Measurements from ENCODE around the gene ZNF594. TPM values are rescaled to one million over a fixed set of nuclear protein-coding genes. Genes with fewer than 3 reads are reported as not detected.

ZNF594 gene
- total and polyA plus RNA-seq, 2 of the 8 experiments (the other 6 are each of a cell fraction or from before 2014, with no cell fraction given), result 3.6 to 14.3 TPM

DNA sequence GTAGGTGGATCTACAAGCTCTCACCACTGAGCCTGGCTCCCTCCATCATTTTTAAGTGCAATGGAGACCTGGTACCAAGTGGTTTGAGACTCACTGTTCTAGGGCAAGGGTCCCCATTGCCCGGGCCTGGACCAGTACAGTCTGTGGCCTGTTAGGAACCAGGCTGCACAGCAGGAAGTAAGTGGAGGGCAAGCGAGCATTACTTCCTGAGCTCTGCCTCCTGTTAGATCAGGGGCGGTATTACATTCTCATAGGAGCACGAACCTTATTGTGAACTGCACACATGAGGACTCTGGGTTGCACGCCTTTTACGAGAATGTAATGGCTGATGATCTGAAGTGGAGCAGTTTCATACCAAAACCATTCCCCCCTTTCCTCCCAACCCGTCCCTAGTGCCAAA is 6.8 kb upstream of the ZNF594 start (continued):
- no peak for TF ChIP-seq POLR2AphosphoS5 (IDR thresholded peaks at IDR 0.05; ENCODE audit: low read depth, low read length)
- TF ChIP-seq POLR2A (IDR thresholded peaks at IDR 0.05; ENCODE audit: control extremely low read depth in 1 of 2, low read depth in 2 of 2, low read length in 2 of 2), result no peak
- TF ChIP-seq CBX8 (IDR thresholded peaks at IDR 0.05; ENCODE audit: borderline replicate concordance, low read depth, low read length), result no peak
- no peak for TF ChIP-seq CHD1 (IDR thresholded peaks at IDR 0.05; ENCODE audit: low read depth, low read length)
- no peak for TF ChIP-seq GTF2F1 (IDR thresholded peaks at IDR 0.05; ENCODE audit: borderline replicate concordance, low read depth, low read length)
- TF ChIP-seq CEBPB (IDR thresholded peaks at IDR 0.05; ENCODE audit: low read depth, low read length), result no peak

Data from H1 (cell line).